GM21723 (cell line): Measurements from ENCODE around the gene CYFIP2.

Experiments
- ATAC-seq: cut with Tn5 transposase; IDR thresholded peaks from one replicate; pipeline ENCODE4 v1.9.1; 2021; ENCODE audit warnings: mild to moderate bottlenecking, moderate library complexity; ENCODE audit not compliant: unreplicated experiment

CYFIP2 gene

GRCh38 chr5:157352756-157353340 is 86.9 kb downstream of the CYFIP2 start:
- no peak for ATAC-seq

GRCh38 chr5:157354800-157355199 is 88.9 kb downstream of the CYFIP2 start:
- no peak for ATAC-seq

- no peak for ATAC-seq
Observed at GRCh38 chr5:157356576-157356975, 90.7 kb downstream of the CYFIP2 start.

- ATAC-seq, result no peak
Observed at GRCh38 chr5:157357823-157358222, 91.9 kb downstream of the CYFIP2 start.

- ATAC-seq, result no peak
Observed at GRCh38 chr5:157358871-157359270, 92.9 kb downstream of the CYFIP2 start.

- no peak for ATAC-seq
Observed at GRCh38 chr5:157359356-157360055, 93.6 kb downstream of the CYFIP2 start.

- ATAC-seq, result no peak
Observed at GRCh38 chr5:157362012-157362411, 96.1 kb downstream of the CYFIP2 start.

- no peak for ATAC-seq
Observed at GRCh38 chr5:157362502-157362901, 96.6 kb downstream of the CYFIP2 start.

GRCh38 chr5:157362982-157363381 is 97.1 kb downstream of the CYFIP2 start:
- ATAC-seq, result no peak

- no peak for ATAC-seq
Observed at GRCh38 chr5:157365732-157366131, 99.8 kb downstream of the CYFIP2 start.

GRCh38 chr5:157366741-157367674 is 101.1 kb downstream of the CYFIP2 start:
- ATAC-seq, result no peak

- ATAC-seq, result no peak
Observed at GRCh38 chr5:157369507-157369906, 103.6 kb downstream of the CYFIP2 start.

GRCh38 chr5:157370967-157371366 is 105.0 kb downstream of the CYFIP2 start:
- ATAC-seq, result no peak

GRCh38 chr5:157371655-157372471 is 105.9 kb downstream of the CYFIP2 start:
- no peak for ATAC-seq

- ATAC-seq, result no peak
Observed at GRCh38 chr5:157372472-157372822, 106.5 kb downstream of the CYFIP2 start.

- ATAC-seq, result no peak
Observed at GRCh38 chr5:157378509-157378908, 112.6 kb downstream of the CYFIP2 start.

GRCh38 chr5:157379983-157380382 is 114.1 kb downstream of the CYFIP2 start:
- no peak for ATAC-seq

- no peak for ATAC-seq
Observed at GRCh38 chr5:157381746-157382145, 115.8 kb downstream of the CYFIP2 start.

GRCh38 chr5:157382996-157383800 is 117.3 kb downstream of the CYFIP2 start:
- no peak for ATAC-seq
